H9 (cell line): ENCODE results near the gene ADAM23. TPM values are rescaled to one million over a fixed set of nuclear protein-coding genes. Genes with fewer than 3 reads are reported as not detected.

Experiments used
- DNase-seq: peaks from one replicate; pipeline ENCODE4 v3.0.0-alpha.2; 2017
- H2AFZ ChIP-seq: one replicate; pipeline ENCODE4 v1.6.1; 2013; ENCODE audit warnings: mild to moderate bottlenecking, low read length, control low read depth, moderate library complexity
- H2AK5ac ChIP-seq: 2 replicates; pipeline ENCODE4 v1.6.1; 2013; ENCODE audit warnings: low read length, control low read depth, mixed read lengths; ENCODE audit not compliant: insufficient read length
- H2BK120ac ChIP-seq: one replicate; pipeline ENCODE4 v1.6.1; 2013; ENCODE audit warnings: low read depth, mild to moderate bottlenecking, low read length, control low read depth, inconsistent platforms; ENCODE audit not compliant: poor library complexity, severe bottlenecking
- H2BK12ac ChIP-seq: 2 replicates; pipeline ENCODE4 v1.6.1; 2013; ENCODE audit warnings: low read length, control low read depth, mixed read lengths, low read depth; ENCODE audit not compliant: insufficient read length
- H2BK15ac ChIP-seq: 2 replicates; pipeline ENCODE4 v1.6.1; 2013; ENCODE audit warnings: low read depth, low read length, control low read depth
- H2BK20ac ChIP-seq: one replicate; pipeline ENCODE4 v1.6.1; 2013; ENCODE audit warnings: low read depth, mild to moderate bottlenecking, low read length, control low read depth, inconsistent platforms; ENCODE audit not compliant: poor library complexity, severe bottlenecking
- H2BK5ac ChIP-seq: 2 replicates; pipeline ENCODE4 v1.6.1; 2013; ENCODE audit warnings: low read length, control low read depth, mixed read lengths; ENCODE audit not compliant: insufficient read length
- H3K14ac ChIP-seq: 2 replicates; pipeline ENCODE4 v1.6.1; 2013; ENCODE audit warnings: low read length, control low read depth; ENCODE audit not compliant: insufficient read depth
- H3K18ac ChIP-seq: 2 replicates; pipeline ENCODE4 v1.6.1; 2013; ENCODE audit warnings: low read depth, mild to moderate bottlenecking, mixed read lengths, low read length, control low read depth; ENCODE audit not compliant: insufficient read length
- H3K23ac ChIP-seq: 2 replicates; pipeline ENCODE4 v1.6.1; 2013; ENCODE audit warnings: low read length, control low read depth, mixed read lengths, low read depth; ENCODE audit not compliant: insufficient read length
- H3K23me2 ChIP-seq: 2 replicates; pipeline ENCODE4 v1.6.1; 2013; ENCODE audit warnings: low read depth, mild to moderate bottlenecking, mixed read lengths, low read length, control low read depth; ENCODE audit not compliant: insufficient read length, poor library complexity, severe bottlenecking
- H3K27ac ChIP-seq: 2 replicates; pipeline ENCODE4 v1.5.1; 2013; ENCODE audit warnings: low read length, control low read depth, mixed read lengths, low read depth; ENCODE audit not compliant: insufficient read length
- H3K27me3 ChIP-seq: 2 replicates; pipeline ENCODE4 v1.6.1; 2013; ENCODE audit warnings: low read length, control low read depth, inconsistent platforms; ENCODE audit not compliant: insufficient read depth
- H3K4ac ChIP-seq: 2 replicates; pipeline ENCODE4 v1.6.1; 2013; ENCODE audit warnings: low read depth, mild to moderate bottlenecking, control low read depth, inconsistent platforms, low read length, moderate library complexity
- H3K4me1 ChIP-seq: 2 replicates; pipeline ENCODE4 v1.6.1; 2013; ENCODE audit warnings: low read length, control low read depth, inconsistent platforms; ENCODE audit not compliant: insufficient read depth
- H3K4me2 ChIP-seq: 2 replicates; pipeline ENCODE4 v1.6.1; 2013; ENCODE audit warnings: low read length, control low read depth, mixed read lengths; ENCODE audit not compliant: insufficient read length, insufficient read depth
- H3K56ac ChIP-seq: 2 replicates; pipeline ENCODE4 v1.6.1; 2013; ENCODE audit warnings: low read depth, mild to moderate bottlenecking, mixed read lengths, low read length, control low read depth; ENCODE audit not compliant: insufficient read length
- H3K79me1 ChIP-seq: 2 replicates; pipeline ENCODE4 v1.6.1; 2013; ENCODE audit warnings: low read depth, mild to moderate bottlenecking, moderate library complexity, low read length, control low read depth, inconsistent platforms; ENCODE audit not compliant: insufficient read depth, poor library complexity, severe bottlenecking
- H3K79me2 ChIP-seq: 2 replicates; pipeline ENCODE4 v1.6.1; 2013; ENCODE audit warnings: low read length, control low read depth, inconsistent platforms; ENCODE audit not compliant: insufficient read depth
- H3K9ac ChIP-seq: 2 replicates; pipeline ENCODE4 v1.6.1; 2013; ENCODE audit warnings: low read length, control low read depth, mixed read lengths; ENCODE audit not compliant: insufficient read length; ENCODE audit errors: extremely low read depth
- H3K9me3 ChIP-seq: one replicate; pipeline ENCODE4 v1.6.1; 2013; ENCODE audit warnings: low read depth, low read length, inconsistent platforms; ENCODE audit not compliant: control insufficient read depth
- H3T11ph ChIP-seq: one replicate; pipeline ENCODE4 v1.6.1; 2013; ENCODE audit warnings: mild to moderate bottlenecking, low read length, control low read depth, inconsistent platforms
- H4K20me1 ChIP-seq: one replicate; pipeline ENCODE4 v1.6.1; 2013; ENCODE audit not compliant: control insufficient read depth, insufficient read length, insufficient read depth
- H4K5ac ChIP-seq: 2 replicates; pipeline ENCODE4 v1.6.1; 2013; ENCODE audit warnings: low read depth, mild to moderate bottlenecking, mixed read lengths, low read length, control low read depth; ENCODE audit not compliant: insufficient read length
- H4K8ac ChIP-seq: replicated peaks from 2 replicates; pipeline ENCODE4 v1.6.1; 2013; ENCODE audit warnings: low read length, control low read depth, mixed read lengths, low read depth; ENCODE audit not compliant: insufficient read length
- H4K91ac ChIP-seq: 2 replicates; pipeline ENCODE4 v1.6.1; 2013; ENCODE audit warnings: low read depth, mild to moderate bottlenecking, moderate library complexity, mixed read lengths, low read length, control low read depth; ENCODE audit not compliant: insufficient read length
- H3K27ac Mint-ChIP-seq, 3 experiments: 2 replicates in 2 of 3; 3 replicates in 1 of 3; pipeline ENCODE4 v1.8.0; 2020 to 2021; ENCODE audit warnings: mixed read lengths in 3 of 3, mild to moderate bottlenecking in 1 of 3, moderate library complexity in 1 of 3
- H3K27me3 Mint-ChIP-seq: 2 replicates; pipeline ENCODE4 v1.8.0; 2021; ENCODE audit warnings: low read depth, mild to moderate bottlenecking, moderate library complexity, mixed read lengths
- H3K36me3 Mint-ChIP-seq, 3 experiments: 2 replicates in 2 of 3; 3 replicates in 1 of 3; pipeline ENCODE4 v1.8.0; 2020 to 2021; ENCODE audit warnings: low read depth in 3 of 3, mixed read lengths in 3 of 3; ENCODE audit not compliant: insufficient read depth in 1 of 3
- H3K4me1 Mint-ChIP-seq, 2 experiments: 2 replicates each; pipeline ENCODE4 v1.8.0; 2020; ENCODE audit warnings: mixed read lengths in 2 of 2
- H3K4me3 Mint-ChIP-seq, 2 experiments: 2 replicates in 1 of 2; 3 replicates in 1 of 2; pipeline ENCODE4 v1.8.0; 2020 to 2021; ENCODE audit warnings: mild to moderate bottlenecking in 2 of 2, mixed read lengths in 2 of 2, moderate library complexity in 1 of 2
- H3K9me3 Mint-ChIP-seq, 2 experiments: 2 replicates in 1 of 2; 3 replicates in 1 of 2; pipeline ENCODE4 v1.8.0; 2020; ENCODE audit warnings: mild to moderate bottlenecking in 2 of 2, mixed read lengths in 2 of 2, moderate library complexity in 1 of 2
- WGBS: extraction: QIAGEN DNeasy Blood & Tissue Kit; methylation state at CpG from one replicate; pipeline ENCODE4 v1.1.7; 2013; ENCODE audit warnings: missing lambda C conversion rate, low lambda C conversion rate, mixed read lengths; ENCODE audit not compliant: insufficient read length; ENCODE audit errors: extremely low coverage; 5-methylcytosine and 5-hydroxymethylcytosine counted together
- total RNA-seq: library from RNA; stranded (reverse); gene quantifications from 2 replicates; pipeline ENCODE4 v1.2.1, GENCODE V29; 2021
- TF ChIP-seq, protein P1 (sequence below): fragments of 200-600 bp; sonication (generic); conservative IDR thresholded peaks from 3 replicates; pipeline ENCODE4 v1.8.0; 2021; ENCODE audit warnings: antibody characterized with exemption, mild to moderate bottlenecking

The ADAM23 gene
- total RNA-seq, 1 experiment from 2014 or later = 21.4 TPM

DNA sequence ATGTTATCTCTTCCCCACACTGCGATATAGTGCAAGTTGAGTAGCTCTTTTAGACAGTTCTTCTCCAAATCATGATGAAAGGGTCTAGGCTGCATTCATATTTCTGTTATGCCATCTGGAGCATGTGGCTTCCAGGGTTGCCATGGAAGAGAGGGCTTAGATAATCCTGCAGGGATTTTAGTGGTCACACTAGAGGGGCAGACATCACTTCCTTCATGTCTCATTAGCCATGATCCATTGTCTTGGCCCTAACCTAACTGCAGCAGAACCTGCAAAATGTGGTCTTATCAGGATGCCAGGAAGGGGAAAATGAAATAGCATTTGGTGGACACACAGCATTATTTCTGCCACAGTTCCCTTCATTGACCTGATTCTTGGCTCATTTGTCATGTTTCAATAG lies 83.1 kb downstream of the ADAM23 start:
- Histone ChIP-seq H2BK5ac (no peak overlapping the region), H4K91ac (no peak overlapping the region), H3K79me1 (no peaks in the 10 kb centered on the region), H4K20me1 (no peaks in the 10 kb centered on the region), H3K27me3 (no peaks in the 10 kb centered on the region), H3K9ac (no peak overlapping the region), H3K56ac (no peak overlapping the region), H3K4me2 (no peak overlapping the region), H2BK15ac (no peak overlapping the region), H3K14ac (no peak overlapping the region), H2BK12ac (no peak overlapping the region), H3T11ph (no peak overlapping the region), H2AFZ (no peak overlapping the region), H3K23ac (no peak overlapping the region), H2AK5ac (no peak overlapping the region), H4K5ac (no peak overlapping the region), H3K27ac (no peak overlapping the region), H3K79me2 (no peaks in the 10 kb centered on the region), H3K23me2 (no peaks in the 10 kb centered on the region), H3K4me1 (no peaks in the 10 kb centered on the region; the same call in 1 of the 2 replicates), H3K9me3 (no peaks in the 10 kb centered on the region), H3K4ac (no peak overlapping the region), H2BK120ac (no peak overlapping the region), H2BK20ac (no peak overlapping the region), H4K8ac (no peak overlapping the region), H3K18ac (no peak overlapping the region)
- no CpG with 5 or more reads among the region's 1 CpG for WGBS
- Mint-ChIP-seq H3K4me1 (peaks cover 3 to 12% of the 10 kb centered on the region in 2 experiments), H3K36me3 (peaks cover 0 to 2% (median 0%) of the 10 kb centered on the region in 3 experiments; a peak in 1 of 7 replicates), H3K9me3 (no peaks in the 10 kb centered on the region), H3K4me3 (no peak overlapping the region), H3K27me3 (no peaks in the 10 kb centered on the region; the same call in 1 of the 2 replicates), H3K27ac (no peak overlapping the region)
- TF ChIP-seq, protein P1, sequence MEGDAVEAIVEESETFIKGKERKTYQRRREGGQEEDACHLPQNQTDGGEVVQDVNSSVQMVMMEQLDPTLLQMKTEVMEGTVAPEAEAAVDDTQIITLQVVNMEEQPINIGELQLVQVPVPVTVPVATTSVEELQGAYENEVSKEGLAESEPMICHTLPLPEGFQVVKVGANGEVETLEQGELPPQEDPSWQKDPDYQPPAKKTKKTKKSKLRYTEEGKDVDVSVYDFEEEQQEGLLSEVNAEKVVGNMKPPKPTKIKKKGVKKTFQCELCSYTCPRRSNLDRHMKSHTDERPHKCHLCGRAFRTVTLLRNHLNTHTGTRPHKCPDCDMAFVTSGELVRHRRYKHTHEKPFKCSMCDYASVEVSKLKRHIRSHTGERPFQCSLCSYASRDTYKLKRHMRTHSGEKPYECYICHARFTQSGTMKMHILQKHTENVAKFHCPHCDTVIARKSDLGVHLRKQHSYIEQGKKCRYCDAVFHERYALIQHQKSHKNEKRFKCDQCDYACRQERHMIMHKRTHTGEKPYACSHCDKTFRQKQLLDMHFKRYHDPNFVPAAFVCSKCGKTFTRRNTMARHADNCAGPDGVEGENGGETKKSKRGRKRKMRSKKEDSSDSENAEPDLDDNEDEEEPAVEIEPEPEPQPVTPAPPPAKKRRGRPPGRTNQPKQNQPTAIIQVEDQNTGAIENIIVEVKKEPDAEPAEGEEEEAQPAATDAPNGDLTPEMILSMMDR = no peak
- DNase-seq = no peak
